KMS-11 (cell line): Measurements from ENCODE around the gene CDAN1.

ENCODE experiments used
- H2AFZ ChIP-seq: fragments of 200-600 bp; sonication (generic); 2 replicates; pipeline ENCODE4 v1.6.1; 2016; ENCODE audit warnings: antibody characterized with exemption, mixed run types, low read depth
- H3K27ac ChIP-seq: fragments of 200-600 bp; sonication (generic); 2 replicates; pipeline ENCODE4 v1.6.1; 2016; ENCODE audit warnings: mild to moderate bottlenecking, mixed run types
- H3K27me3 ChIP-seq: fragments of 200-600 bp; sonication (generic); 2 replicates; pipeline ENCODE4 v1.6.1; 2017; ENCODE audit warnings: mild to moderate bottlenecking, low read depth, mixed run types, moderate library complexity; ENCODE audit not compliant: insufficient read depth
- H3K36me3 ChIP-seq: fragments of 200-600 bp; sonication (generic); 2 replicates; pipeline ENCODE4 v1.6.1; 2017; ENCODE audit warnings: mild to moderate bottlenecking, mixed run types; ENCODE audit not compliant: insufficient read depth
- H3K4me1 ChIP-seq: fragments of 200-600 bp; sonication (generic); 2 replicates; pipeline ENCODE4 v1.6.1; 2016; ENCODE audit warnings: mild to moderate bottlenecking, low read depth, mixed run types; ENCODE audit not compliant: poor library complexity, severe bottlenecking
- H3K4me2 ChIP-seq: fragments of 200-600 bp; sonication (generic); 2 replicates; pipeline ENCODE4 v1.7.0; 2016; ENCODE audit warnings: mild to moderate bottlenecking, mixed run types
- H3K4me3 ChIP-seq: fragments of 200-600 bp; sonication (generic); IDR thresholded peaks from 2 replicates; pipeline ENCODE4 v1.6.1; 2017; ENCODE audit warnings: low read depth, low read length, mixed read lengths; ENCODE audit not compliant: insufficient read depth
- H3K79me2 ChIP-seq: fragments of 200-600 bp; sonication (generic); 2 replicates; pipeline ENCODE4 v1.6.1; 2016; ENCODE audit warnings: low read depth, mixed run types; ENCODE audit not compliant: insufficient read depth
- H3K9ac ChIP-seq: fragments of 200-600 bp; sonication (generic); 2 replicates; pipeline ENCODE4 v1.6.1; 2016; ENCODE audit warnings: mild to moderate bottlenecking, mixed run types
- H4K20me1 ChIP-seq: fragments of 200-600 bp; sonication (generic); 2 replicates; pipeline ENCODE4 v1.6.1; 2016; ENCODE audit warnings: mild to moderate bottlenecking, mixed run types; ENCODE audit not compliant: insufficient read depth
- CTCF ChIP-seq: fragments of 200-600 bp; sonication (generic); conservative IDR thresholded peaks from 2 replicates; pipeline ENCODE4 v1.6.1; 2017; ENCODE audit warnings: low read depth, mild to moderate bottlenecking, antibody characterized with exemption, low read length, moderate library complexity, mixed read lengths

Gene CDAN1

GRCh38 chr15:42707873-42708544 is 28.9 kb downstream of the CDAN1 start:
- Histone ChIP-seq H3K4me1 (no peaks in the 10 kb centered on the region), H3K9ac (no peak overlapping the region), H4K20me1 (no peaks in the 10 kb centered on the region), H3K27me3 (no peaks in the 10 kb centered on the region), H3K27ac (no peak overlapping the region), H3K36me3 (no peaks in the 10 kb centered on the region), H3K4me3 (no peak overlapping the region), H3K4me2 (no peak overlapping the region), H3K79me2 (no peaks in the 10 kb centered on the region), H2AFZ (no peak overlapping the region)
- TF ChIP-seq CTCF = no peak

GRCh38 chr15:42707068-42707467 is 29.9 kb downstream of the CDAN1 start:
- no peak for TF ChIP-seq CTCF
- Histone ChIP-seq H3K27ac (no peak overlapping the region), H4K20me1 (no peaks in the 10 kb centered on the region), H2AFZ (no peak overlapping the region), H3K27me3 (no peaks in the 10 kb centered on the region), H3K4me3 (no peak overlapping the region), H3K79me2 (no peaks in the 10 kb centered on the region), H3K4me1 (no peaks in the 10 kb centered on the region), H3K4me2 (no peak overlapping the region), H3K36me3 (no peaks in the 10 kb centered on the region), H3K9ac (no peak overlapping the region)

- TF ChIP-seq CTCF = no peak
Observed at GRCh38 chr15:42705336-42705735, 31.6 kb downstream of the CDAN1 start.

GRCh38 chr15:42704492-42704926 is 32.4 kb downstream of the CDAN1 start:
- no peak overlapping the region for H3K9ac ChIP-seq
- no peaks in the 10 kb centered on the region for H3K36me3 ChIP-seq
- no peak overlapping the region for H3K4me2 ChIP-seq
- peak; percentile 74 for TF ChIP-seq CTCF
- no peak overlapping the region for H3K27ac ChIP-seq
- H2AFZ ChIP-seq = no peak overlapping the region
- no peaks in the 10 kb centered on the region for H3K79me2 ChIP-seq
- no peaks in the 10 kb centered on the region for H4K20me1 ChIP-seq
- no peaks in the 10 kb centered on the region for H3K27me3 ChIP-seq
- H3K4me1 ChIP-seq = no peaks in the 10 kb centered on the region
- H3K4me3 ChIP-seq = no peak overlapping the region

More at GRCh38 chr15:42705336-42705735, 31.6 kb downstream of the CDAN1 start:
- Histone ChIP-seq H3K4me2 (no peak overlapping the region), H3K4me3 (no peak overlapping the region), H3K36me3 (no peaks in the 10 kb centered on the region), H2AFZ (no peak overlapping the region), H3K4me1 (no peaks in the 10 kb centered on the region), H3K27ac (no peak overlapping the region), H4K20me1 (no peaks in the 10 kb centered on the region), H3K79me2 (no peaks in the 10 kb centered on the region), H3K27me3 (no peaks in the 10 kb centered on the region), H3K9ac (no peak overlapping the region)
